Smooth muscle cell (in vitro differentiated cells): ENCODE measurements around the gene LCN12. TPM values are rescaled to one million over a fixed set of nuclear protein-coding genes. Genes with fewer than 3 reads are reported as not detected.

Experiments
- DNase-seq: peaks from one replicate; lab custom pipeline; 2025; ENCODE audit not compliant: unreplicated experiment; lab: John Stamatoyannopoulos, UW
- H2AFZ ChIP-seq: fragments of 200-600 bp; sonication (generic); 2 replicates; pipeline ENCODE4 v1.6.0; 2016; ENCODE audit warnings: antibody characterized with exemption, low read depth, mild to moderate bottlenecking
- H3F3A ChIP-seq: fragments of 200-600 bp; sonication (generic); 2 replicates; pipeline ENCODE4 v1.6.0; 2017; ENCODE audit warnings: antibody characterized with exemption, low read depth
- H3K27ac ChIP-seq: fragments of 200-600 bp; sonication (generic); 2 replicates; pipeline ENCODE4 v1.5.1; 2016; ENCODE audit warnings: low read depth, mild to moderate bottlenecking
- H3K27me3 ChIP-seq: fragments of 200-600 bp; sonication (generic); 2 replicates; pipeline ENCODE4 v1.6.1; 2016; ENCODE audit warnings: low read depth, mild to moderate bottlenecking
- H3K36me3 ChIP-seq: fragments of 200-600 bp; sonication (generic); 2 replicates; pipeline ENCODE4 v1.5.1; 2016; ENCODE audit warnings: low read depth
- H3K4me1 ChIP-seq: fragments of 200-600 bp; sonication (generic); 2 replicates; pipeline ENCODE4 v1.5.1; 2016; ENCODE audit warnings: low read depth
- H3K4me2 ChIP-seq: fragments of 200-600 bp; sonication (generic); 2 replicates; pipeline ENCODE4 v1.6.0; 2016; ENCODE audit warnings: mild to moderate bottlenecking
- H3K4me3 ChIP-seq: fragments of 200-600 bp; sonication (generic); 2 replicates; pipeline ENCODE4 v1.5.1; 2016; ENCODE audit warnings: mild to moderate bottlenecking
- H3K79me2 ChIP-seq: fragments of 200-600 bp; sonication (generic); 2 replicates; pipeline ENCODE4 v1.6.0; 2016; ENCODE audit warnings: low read depth, mild to moderate bottlenecking
- H3K9ac ChIP-seq: fragments of 200-600 bp; sonication (generic); 2 replicates; pipeline ENCODE4 v1.6.0; 2016; ENCODE audit warnings: low read depth
- H3K9me3 ChIP-seq: fragments of 200-600 bp; sonication (generic); replicated peaks from 2 replicates; pipeline ENCODE4 v1.5.1; 2016; ENCODE audit warnings: low read depth
- H4K20me1 ChIP-seq: fragments of 200-600 bp; sonication (generic); 2 replicates; pipeline ENCODE4 v1.6.0; 2016; ENCODE audit warnings: low read depth
- WGBS: methylation state at CpG from one replicate; pipeline ENCODE4 v1.1.7; 2016; ENCODE audit warnings: low lambda C conversion rate; 5-methylcytosine and 5-hydroxymethylcytosine counted together
- polyA plus RNA-seq: library from polyadenylated mRNA; unstranded; fragments of >200 nt; fragmentation: Nextera tagmentation; extraction: Ambion mirVana; gene quantifications from 2 replicates; pipeline ENCODE4 v1.2.1, GENCODE V29; 2016
- total RNA-seq: library from RNA; depleted of rRNA; stranded (reverse); fragments of >200 nt; gene quantifications from 2 replicates; pipeline ENCODE4 v1.2.3, GENCODE V29; 2014
- TF ChIP-seq, protein P1 (sequence below): fragments of 200-600 bp; sonication (generic); IDR thresholded peaks from 2 replicates; pipeline ENCODE4 v1.5.1; 2017; ENCODE audit warnings: borderline replicate concordance, mild to moderate bottlenecking, antibody characterized with exemption; ENCODE audit not compliant: insufficient read depth, poor library complexity, severe bottlenecking

Gene LCN12
- total and polyA plus RNA-seq, 2 experiments from 2014 or later, result not detected

DNA sequence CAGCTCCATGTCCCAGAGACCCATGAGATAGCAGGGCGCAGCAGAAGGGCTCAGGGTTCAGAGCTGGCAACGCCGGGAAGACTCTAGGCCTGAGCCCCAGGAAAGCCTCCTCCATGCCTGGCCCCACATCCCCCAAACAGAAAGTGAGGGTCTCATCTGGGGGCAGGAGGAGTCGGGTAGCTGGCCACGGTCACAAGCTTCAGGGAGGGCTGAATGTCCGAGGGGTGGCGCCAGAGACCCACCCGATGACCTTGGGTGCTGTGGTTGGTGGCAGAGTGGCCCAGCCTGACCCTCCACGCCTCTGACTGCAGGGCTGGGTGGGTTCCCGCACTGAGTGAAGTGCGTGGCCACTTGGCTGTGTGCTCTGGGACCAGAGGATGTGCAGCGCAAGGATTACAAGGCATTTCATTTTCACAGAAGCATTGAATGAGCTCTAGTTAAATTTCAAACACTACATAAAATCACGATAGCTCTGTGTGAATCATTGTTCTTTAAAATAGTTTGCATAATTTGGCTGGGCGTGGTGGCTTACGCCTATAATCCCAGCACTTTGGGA is 4.0 kb upstream of the LCN12 start:
- Histone ChIP-seq H3K9me3 (no peaks in the 10 kb centered on the region), H2AFZ (no peak overlapping the region), H3K79me2 (peaks cover 11% of the 10 kb centered on the region), H3K27me3 (no peaks in the 10 kb centered on the region), H3K9ac (no peak overlapping the region), H3K4me3 (no peak overlapping the region), H3K4me2 (no peak overlapping the region), H4K20me1 (peaks cover 8% of the 10 kb centered on the region), H3K27ac (no peak overlapping the region), H3K4me1 (peaks cover 6% of the 10 kb centered on the region), H3K36me3 (no peaks in the 10 kb centered on the region), H3F3A (no peaks in the 10 kb centered on the region)
- TF ChIP-seq, protein P1, sequence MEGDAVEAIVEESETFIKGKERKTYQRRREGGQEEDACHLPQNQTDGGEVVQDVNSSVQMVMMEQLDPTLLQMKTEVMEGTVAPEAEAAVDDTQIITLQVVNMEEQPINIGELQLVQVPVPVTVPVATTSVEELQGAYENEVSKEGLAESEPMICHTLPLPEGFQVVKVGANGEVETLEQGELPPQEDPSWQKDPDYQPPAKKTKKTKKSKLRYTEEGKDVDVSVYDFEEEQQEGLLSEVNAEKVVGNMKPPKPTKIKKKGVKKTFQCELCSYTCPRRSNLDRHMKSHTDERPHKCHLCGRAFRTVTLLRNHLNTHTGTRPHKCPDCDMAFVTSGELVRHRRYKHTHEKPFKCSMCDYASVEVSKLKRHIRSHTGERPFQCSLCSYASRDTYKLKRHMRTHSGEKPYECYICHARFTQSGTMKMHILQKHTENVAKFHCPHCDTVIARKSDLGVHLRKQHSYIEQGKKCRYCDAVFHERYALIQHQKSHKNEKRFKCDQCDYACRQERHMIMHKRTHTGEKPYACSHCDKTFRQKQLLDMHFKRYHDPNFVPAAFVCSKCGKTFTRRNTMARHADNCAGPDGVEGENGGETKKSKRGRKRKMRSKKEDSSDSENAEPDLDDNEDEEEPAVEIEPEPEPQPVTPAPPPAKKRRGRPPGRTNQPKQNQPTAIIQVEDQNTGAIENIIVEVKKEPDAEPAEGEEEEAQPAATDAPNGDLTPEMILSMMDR, result peak; percentile 27
- WGBS, result 63% methylated on average over 14 of the region's 15 CpGs
- no peak for DNase-seq

DNA sequence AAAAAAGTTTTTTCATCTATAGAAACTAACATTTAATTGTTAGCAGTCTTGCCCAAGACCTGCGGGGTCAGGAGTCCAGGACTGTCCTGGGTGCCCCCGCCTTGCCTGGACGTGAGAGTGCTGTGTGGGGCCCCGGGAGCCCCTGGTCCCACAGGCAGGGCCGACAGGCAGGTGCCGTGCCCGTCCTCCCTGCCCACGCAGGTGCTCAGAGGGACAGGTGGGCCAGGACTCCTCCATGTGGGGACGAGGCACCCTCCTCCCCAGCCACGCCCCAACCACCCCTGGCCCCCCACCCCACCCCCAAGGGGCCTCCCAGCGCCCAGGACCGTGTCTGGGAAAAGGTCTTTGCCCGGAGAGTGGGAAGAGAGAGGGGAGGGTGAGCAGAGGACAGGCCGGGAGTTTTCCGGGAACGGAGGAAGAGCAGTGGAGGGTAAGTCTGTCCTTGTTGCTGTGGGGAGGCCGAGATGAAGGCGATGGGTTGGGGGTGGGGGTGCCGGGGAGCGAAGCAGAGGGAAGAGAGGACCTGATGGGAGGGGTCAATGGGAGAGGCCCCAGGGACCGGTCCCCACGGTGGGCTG is 2.7 kb upstream of the LCN12 start:
- TF ChIP-seq, protein P1, result no peak
- H3F3A ChIP-seq, result no peaks in the 10 kb centered on the region
- no peaks in the 10 kb centered on the region for H4K20me1 ChIP-seq
- H3K27ac ChIP-seq, result no peak overlapping the region
- no peak for DNase-seq
- H3K4me2 ChIP-seq, result peak overlapping the region; percentile 85
- no peak overlapping the region for H3K9ac ChIP-seq
- H3K4me3 ChIP-seq, result peak overlapping the region; percentile 47
- H3K9me3 ChIP-seq, result no peaks in the 10 kb centered on the region
- 38% methylated on average over 16 of the region's 22 CpGs for WGBS
- H3K79me2 ChIP-seq, result no peaks in the 10 kb centered on the region
- no peaks in the 10 kb centered on the region for H3K36me3 ChIP-seq
- H3K27me3 ChIP-seq, result no peaks in the 10 kb centered on the region
- H2AFZ ChIP-seq, result no peak overlapping the region
- peaks cover 6% of the 10 kb centered on the region for H3K4me1 ChIP-seq

DNA sequence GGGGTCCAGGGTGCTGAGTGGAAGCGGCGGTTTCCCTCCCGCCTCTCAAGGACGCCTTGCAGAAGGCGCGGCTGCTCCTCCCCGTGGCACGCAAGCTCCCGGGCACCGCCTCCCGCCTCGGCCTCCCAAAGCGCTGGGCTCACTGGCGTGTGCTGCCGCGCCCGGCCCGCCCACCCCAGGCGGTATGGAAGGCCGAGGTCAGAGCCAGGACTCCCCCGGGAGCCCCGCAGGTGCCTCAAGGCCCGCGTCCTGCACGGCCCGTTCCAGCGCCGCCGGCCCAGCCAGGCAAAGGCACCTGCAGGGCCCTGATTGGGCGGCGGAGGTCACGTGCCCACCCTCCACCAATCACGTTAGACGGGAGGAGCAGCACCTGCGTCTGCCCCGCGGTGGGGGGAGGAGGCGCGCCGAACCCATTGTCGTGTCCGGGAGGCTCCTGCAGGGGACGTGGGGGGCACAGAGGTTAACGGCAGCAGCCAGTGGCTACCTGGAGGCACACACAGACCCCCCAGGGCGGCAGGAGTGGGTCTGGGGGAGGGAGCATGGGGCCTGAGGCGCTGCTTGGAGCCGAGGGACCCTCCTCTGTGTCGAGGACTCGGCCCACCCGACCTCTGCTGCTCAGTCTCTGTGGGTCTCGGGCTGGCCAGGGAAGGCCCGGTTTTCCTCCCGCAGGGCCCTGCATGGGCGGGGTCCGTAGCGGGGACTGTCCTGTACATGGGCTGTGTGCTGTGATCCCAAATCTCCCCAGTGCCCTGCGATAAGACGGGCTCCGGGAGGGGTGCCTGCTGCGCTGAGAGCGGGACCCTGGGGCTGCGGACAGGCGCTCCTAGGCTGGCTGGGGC is 2.0 kb upstream of the LCN12 start:
- Histone ChIP-seq H3K27ac (no peak overlapping the region), H3F3A (no peaks in the 10 kb centered on the region), H4K20me1 (no peaks in the 10 kb centered on the region), H2AFZ (no peak overlapping the region), H3K27me3 (no peaks in the 10 kb centered on the region), H3K4me2 (peak overlapping the region; percentile 85), H3K36me3 (no peaks in the 10 kb centered on the region), H3K4me3 (peak overlapping the region; percentile 47), H3K9me3 (no peaks in the 10 kb centered on the region), H3K4me1 (peaks cover 6% of the 10 kb centered on the region), H3K79me2 (no peaks in the 10 kb centered on the region), H3K9ac (no peak overlapping the region)
- peak; percentile 79 for DNase-seq
- whole genome bisulfite sequencing, result 11% methylated on average over 42 of the region's 63 CpGs
- TF ChIP-seq, protein P1, result no peak
